ENCODE data around the gene TFAP2E. TPM values are rescaled to one million over a fixed set of nuclear protein-coding genes. Genes with fewer than 3 reads are reported as not detected.

The TFAP2E gene
- total RNA-seq, 1 donor from 2014 or later, result 1.9 TPM

DNA sequence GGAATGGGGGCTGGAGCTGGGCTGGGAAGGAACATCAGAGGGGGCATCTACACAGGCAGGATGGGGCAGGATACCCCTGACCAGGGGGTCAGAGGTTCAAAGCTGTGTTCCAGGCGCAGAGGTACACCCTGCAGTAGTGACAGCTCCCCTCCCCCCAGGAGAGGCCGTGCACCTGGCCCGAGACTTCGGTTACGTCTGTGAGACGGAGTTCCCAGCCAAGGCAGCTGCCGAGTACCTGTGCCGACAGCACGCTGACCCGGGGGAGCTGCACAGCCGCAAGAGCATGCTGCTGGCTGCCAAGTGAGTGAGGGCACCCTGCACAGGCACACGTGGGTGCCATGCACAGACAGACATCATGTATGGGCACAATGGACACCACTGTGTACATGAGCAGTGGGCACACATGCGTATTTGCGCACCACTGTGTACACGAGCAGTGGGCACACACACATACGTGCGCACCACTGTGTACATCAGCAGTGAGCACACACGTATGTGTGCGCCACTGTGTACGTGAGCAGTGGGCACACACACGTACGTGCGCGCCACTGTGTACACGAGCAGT lies 17.4 kb downstream of the TFAP2E start:
- DNase-seq, result peak; percentile 41
- no peak for ATAC-seq
- intact Hi-C loops (cut with DNase I), result no loop called here
- TF ChIP-seq CTCF (IDR thresholded peaks at IDR 0.05), result no peak
- Histone ChIP-seq H3K4me3 (no peak overlapping the region), H3K9me3 (no peaks in the 10 kb centered on the region), H3K27me3 (no peaks in the 10 kb centered on the region), H3K4me1 (no peaks in the 10 kb centered on the region), H3K27ac (no peak overlapping the region), H3K36me3 (no peaks in the 10 kb centered on the region)

- no peaks in the 10 kb centered on the region for H3K4me1 ChIP-seq
- no peaks in the 10 kb centered on the region for H3K27me3 ChIP-seq
- no peaks in the 10 kb centered on the region for H3K9me3 ChIP-seq
- no peak overlapping the region for H3K27ac ChIP-seq
- TF ChIP-seq CTCF (IDR thresholded peaks at IDR 0.05), result no peak
- DNase-seq (peak; percentile 25), ATAC-seq (no peak)
- intact Hi-C loops (cut with DNase I), result no loop called here
- H3K4me3 ChIP-seq, result no peak overlapping the region
- no peaks in the 10 kb centered on the region for H3K36me3 ChIP-seq
Measured at GRCh38 chr1:35591211-35591610, 18.1 kb downstream of the TFAP2E start.

DNA sequence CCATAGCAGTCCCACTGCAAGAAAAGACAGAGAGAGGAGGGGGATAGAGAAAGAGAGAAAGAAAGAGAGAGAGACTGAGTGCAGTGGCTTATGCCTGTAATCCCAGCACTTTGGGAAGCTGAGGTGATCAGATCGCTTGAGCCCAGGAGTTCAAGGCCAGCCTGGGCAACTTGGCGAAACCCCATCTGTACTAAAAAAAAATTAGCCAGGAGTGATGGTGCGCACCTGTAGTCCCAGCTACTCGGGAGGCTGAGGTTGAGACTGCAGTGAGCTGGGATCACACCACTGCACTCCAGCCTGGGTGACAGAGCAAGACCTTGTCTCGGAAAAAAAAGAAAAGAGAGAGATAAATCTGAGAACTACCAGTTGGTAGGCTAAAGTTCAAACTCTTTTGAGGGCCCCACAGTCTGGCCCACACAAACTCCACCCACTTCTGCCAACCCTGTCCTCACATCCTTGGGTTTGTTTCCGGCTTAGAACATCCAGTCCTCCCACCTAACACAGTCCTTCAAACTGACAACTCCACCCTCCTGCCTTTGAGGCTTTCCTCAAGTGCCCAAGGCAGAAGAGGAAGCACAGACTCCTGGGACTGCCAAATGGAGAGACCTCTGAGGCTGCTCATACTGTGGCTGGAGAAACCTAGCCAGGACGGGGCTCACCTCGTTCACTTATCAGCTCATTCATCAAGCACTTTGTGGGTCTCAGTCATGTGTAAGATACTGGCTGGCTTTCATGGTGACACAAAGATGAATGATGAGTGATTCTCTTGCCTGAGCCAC lies 20.1 kb downstream of the TFAP2E start:
- Histone ChIP-seq H3K27ac (no peak overlapping the region), H3K27me3 (no peaks in the 10 kb centered on the region), H3K9me3 (no peaks in the 10 kb centered on the region), H3K4me3 (no peak overlapping the region), H3K36me3 (no peaks in the 10 kb centered on the region), H3K4me1 (no peaks in the 10 kb centered on the region)
- ATAC-seq (peak; percentile 78), DNase-seq (no peak)
- TF ChIP-seq CTCF (IDR thresholded peaks at IDR 0.05), result no peak
- intact Hi-C loops (cut with DNase I), result no loop called here

DNA sequence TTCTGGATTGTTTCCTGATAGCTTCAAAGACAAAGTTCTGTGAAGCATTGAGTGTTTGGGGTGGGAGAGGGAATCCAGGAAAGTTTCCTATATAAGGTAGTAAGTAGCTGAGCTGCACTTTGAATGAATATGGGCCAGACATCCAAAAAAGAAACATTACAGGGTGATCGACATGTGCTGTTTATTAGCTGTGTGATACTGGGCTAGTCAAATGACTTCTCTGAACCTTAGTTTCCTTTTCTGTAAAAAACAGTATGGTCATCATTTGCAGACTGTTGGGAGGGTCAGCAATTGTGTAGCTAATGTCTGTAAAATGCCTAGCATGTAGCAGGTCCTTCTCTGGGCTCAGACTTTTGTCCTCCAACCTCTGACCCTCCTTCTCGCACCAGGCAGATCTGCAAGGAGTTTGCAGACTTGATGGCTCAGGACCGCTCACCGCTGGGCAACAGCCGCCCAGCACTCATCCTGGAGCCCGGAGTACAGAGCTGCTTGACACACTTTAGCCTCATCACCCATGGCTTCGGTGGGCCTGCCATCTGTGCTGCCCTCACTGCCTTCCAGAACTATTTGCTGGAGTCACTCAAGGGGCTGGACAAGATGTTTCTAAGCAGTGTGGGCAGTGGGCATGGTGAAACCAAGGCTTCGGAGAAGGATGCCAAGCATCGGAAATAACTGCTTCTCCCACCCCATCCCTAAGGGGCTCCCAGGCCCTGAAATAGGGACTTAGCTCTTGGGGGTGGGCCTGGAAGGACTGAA lies 21.1 kb downstream of the TFAP2E start:
- Histone ChIP-seq H3K27me3 (no peaks in the 10 kb centered on the region), H3K36me3 (no peaks in the 10 kb centered on the region), H3K4me1 (no peaks in the 10 kb centered on the region), H3K4me3 (no peak overlapping the region), H3K9me3 (no peaks in the 10 kb centered on the region), H3K27ac (no peak overlapping the region)
- DNase-seq, result no peak
- no peak for TF ChIP-seq CTCF (IDR thresholded peaks at IDR 0.05)
- no peak for ATAC-seq
- intact Hi-C loops (cut with DNase I), result no loop called here

- ATAC-seq, result no peak
Measured at GRCh38 chr1:35595684-35596083, 22.6 kb downstream of the TFAP2E start.

More at GRCh38 chr1:35595684-35596083, 22.6 kb downstream of the TFAP2E start:
- H3K4me3 ChIP-seq, result no peak overlapping the region
- no peak for TF ChIP-seq CTCF (IDR thresholded peaks at IDR 0.05)
- no peak for DNase-seq
- H3K27ac ChIP-seq, result no peak overlapping the region
- H3K4me1 ChIP-seq, result no peaks in the 10 kb centered on the region
- H3K27me3 ChIP-seq, result no peaks in the 10 kb centered on the region
- intact Hi-C loops (cut with DNase I), result no loop called here
- no peaks in the 10 kb centered on the region for H3K9me3 ChIP-seq
- peaks cover 14% of the 10 kb centered on the region for H3K36me3 ChIP-seq

All from upper lobe of right lung (tissue), 1 donor.